ENCODE measurements around the gene RTF1. TPM values are rescaled to one million over a fixed set of nuclear protein-coding genes. Genes with fewer than 3 reads are reported as not detected.

RTF1 gene
- total and polyA plus RNA-seq, 8 donors, result 7.9 to 17.3 (median 10.3) TPM

DNA sequence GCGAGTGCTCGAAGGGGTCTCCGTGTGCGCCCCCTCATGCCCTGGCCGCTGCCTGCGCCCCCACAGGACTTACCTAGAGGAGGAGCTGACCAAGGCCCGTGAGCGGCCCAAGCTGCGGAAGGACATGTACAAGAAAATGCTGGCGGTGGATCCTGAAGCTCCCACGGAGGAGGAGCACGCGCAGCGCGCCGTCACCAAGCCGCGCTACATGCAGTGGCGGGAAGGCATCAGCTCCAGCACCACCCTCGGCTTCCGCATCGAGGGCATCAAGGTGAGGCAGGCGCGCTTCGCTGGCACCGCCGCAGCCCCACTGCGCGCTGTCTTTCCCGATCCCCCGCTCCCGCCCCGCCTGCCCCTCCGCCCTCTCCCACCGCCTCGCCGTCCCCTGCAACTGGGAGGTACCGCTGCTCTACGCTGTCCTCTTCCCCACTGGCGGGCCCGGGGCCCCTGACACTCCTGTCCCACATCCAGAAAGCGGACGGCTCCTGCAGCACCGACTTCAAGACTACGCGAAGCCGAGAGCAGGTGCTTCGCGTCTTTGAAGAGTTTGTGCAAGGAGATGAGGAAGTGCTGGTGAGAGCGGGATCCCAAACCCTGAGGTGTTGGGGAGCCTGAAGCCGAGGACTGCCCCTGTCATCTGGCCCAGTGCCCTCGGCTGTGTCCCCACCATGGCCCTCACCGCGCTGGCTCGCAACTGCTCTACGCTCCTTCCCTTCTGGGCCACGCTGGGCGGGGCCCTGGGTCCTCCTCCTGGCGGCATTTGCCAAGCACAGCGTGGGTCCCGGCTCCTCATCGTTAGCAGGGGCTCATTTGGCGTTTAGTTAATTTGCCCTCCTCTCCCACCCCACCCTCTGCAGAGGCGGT is 85.3 kb downstream of the RTF1 start:
- no peak for TF ChIP-seq CTCF (IDR thresholded peaks at IDR 0.05)
- H3K27ac ChIP-seq, result no peak overlapping the region
- H3K4me1 ChIP-seq, result no peaks in the 10 kb centered on the region
- FAIRE-seq (no peak), ATAC-seq (peak in 2 of 4 donors; percentile 10 to 13), DNase-seq (peak in 1 of 6 donors; percentile 60)
- peak overlapping the region in 1 of 4 donors; percentile 10 for H3K4me3 ChIP-seq
- H3K36me3 ChIP-seq, result no peaks in the 10 kb centered on the region
- intact Hi-C loops (cut with DNase I), result no loop called here
- WGBS, 2 donors, result 69 to 77% methylated on average over 56 to 64 of the region's 64 CpGs
- H3K9me3 ChIP-seq, result no peaks in the 10 kb centered on the region
- H3K27me3 ChIP-seq, result no peaks in the 10 kb centered on the region

- WGBS, 2 donors, result 71 to 78% methylated on average over 39 to 54 of the region's 54 CpGs
- no peak overlapping the region for H3K27ac ChIP-seq
- ATAC-seq (peak in 1 of 4 donors; percentile 8), DNase-seq (peak in 1 of 6 donors; percentile 67), FAIRE-seq (no peak)
- no peaks in the 10 kb centered on the region for H3K9me3 ChIP-seq
- no peak for TF ChIP-seq CTCF (IDR thresholded peaks at IDR 0.05)
- H3K4me1 ChIP-seq, result no peaks in the 10 kb centered on the region
- H3K4me3 ChIP-seq, result peak overlapping the region in 1 of 4 donors; percentile 10
- intact Hi-C loops (cut with DNase I), result no loop called here
- H3K36me3 ChIP-seq, result no peaks in the 10 kb centered on the region
- no peaks in the 10 kb centered on the region for H3K27me3 ChIP-seq
These were observed 86.1 kb downstream of the RTF1 start for GRCh38 chr15:41502795-41503668.

- 86 to 89% methylated on average over 5 of the region's 5 CpGs for WGBS, 2 donors
- no peak overlapping the region for H3K27ac ChIP-seq
- ATAC-seq (no peak), FAIRE-seq (no peak), DNase-seq (no peak)
- H3K9me3 ChIP-seq, result no peaks in the 10 kb centered on the region
- H3K36me3 ChIP-seq, result no peaks in the 10 kb centered on the region
- TF ChIP-seq CTCF (IDR thresholded peaks at IDR 0.05), result no peak
- no peak overlapping the region for H3K4me3 ChIP-seq
- H3K27me3 ChIP-seq, result no peaks in the 10 kb centered on the region
- H3K4me1 ChIP-seq, result no peaks in the 10 kb centered on the region
- intact Hi-C loops (cut with DNase I), result no loop called here
These were observed 86.7 kb downstream of the RTF1 start for GRCh38 chr15:41503669-41504010.

DNA sequence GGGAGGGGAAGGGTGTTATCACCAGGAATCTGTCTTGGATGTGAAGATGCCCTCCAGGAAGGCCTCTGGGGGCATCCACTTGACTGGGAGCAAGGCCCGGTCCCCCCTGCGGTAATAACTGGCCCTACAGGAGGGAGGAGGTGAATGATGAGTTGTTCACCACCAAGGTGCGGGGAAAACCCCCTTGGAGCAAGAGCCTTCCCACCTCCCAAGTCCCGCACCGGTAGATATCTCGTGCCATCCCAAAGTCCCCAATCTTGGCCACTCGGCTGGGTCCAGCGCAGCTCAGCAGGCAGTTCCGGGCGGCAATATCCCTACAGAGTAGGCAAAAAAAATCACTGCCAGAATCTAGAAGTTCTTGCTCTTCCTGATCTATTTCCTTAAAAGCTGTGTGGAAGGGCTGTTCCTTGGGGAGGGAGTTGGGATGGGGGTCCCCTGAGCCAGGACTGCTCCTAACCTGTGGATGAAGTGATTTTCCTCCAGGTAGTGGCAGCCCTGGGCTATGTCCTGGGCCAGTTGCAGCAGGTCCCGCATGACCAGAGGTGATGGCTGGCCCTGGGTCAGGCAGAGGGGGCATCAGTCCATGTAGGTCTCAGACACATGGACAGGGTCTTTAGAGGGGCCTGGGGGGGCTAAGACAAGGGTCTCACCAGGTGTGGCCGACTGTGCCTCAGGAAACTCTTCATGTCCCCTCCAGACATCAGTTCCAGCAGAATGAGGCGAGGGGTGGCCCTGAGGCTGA is 88.0 kb downstream of the RTF1 start:
- Histone ChIP-seq H3K27me3 (no peaks in the 10 kb centered on the region), H3K4me3 (no peak overlapping the region), H3K36me3 (no peaks in the 10 kb centered on the region), H3K9me3 (no peaks in the 10 kb centered on the region), H3K4me1 (no peaks in the 10 kb centered on the region), H3K27ac (no peak overlapping the region)
- FAIRE-seq (no peak), ATAC-seq (no peak), DNase-seq (no peak)
- TF ChIP-seq CTCF (IDR thresholded peaks at IDR 0.05), result no peak
- WGBS, 2 donors, result 92 to 94% methylated on average over 13 of the region's 13 CpGs
- intact Hi-C loops (cut with DNase I), result no loop called here
